GM23338 (cell line): Measurements from ENCODE around the gene FGGY. TPM values are rescaled to one million over a fixed set of nuclear protein-coding genes. Genes with fewer than 3 reads are reported as not detected.

ENCODE experiments used
- ATAC-seq: fragments of 200-7000 bp; cut with Tn5 transposase; 3 replicates; pipeline ENCODE4 v1.9.1; 2020
- DNase-seq: peaks from one replicate; pipeline ENCODE4 v3.0.0-alpha.2; 2015; ENCODE audit warnings: low spot score
- H2AFZ ChIP-seq: fragments of 200-600 bp; sonication (generic); 2 replicates; pipeline ENCODE4 v1.8.0; 2016; ENCODE audit warnings: antibody characterized with exemption, mild to moderate bottlenecking, moderate library complexity
- H3F3A ChIP-seq: fragments of 200-600 bp; sonication (generic); replicated peaks from 2 replicates; pipeline ENCODE4 v1.8.0; 2017; ENCODE audit warnings: antibody characterized with exemption, mixed run types, low read depth
- H3K27ac ChIP-seq: fragments of 200-600 bp; sonication (generic); 2 replicates; pipeline ENCODE4 v1.6.1; 2016; ENCODE audit warnings: low read depth
- H3K27me3 ChIP-seq: fragments of 200-600 bp; sonication (generic); 2 replicates; pipeline ENCODE4 v1.8.0; 2016; ENCODE audit warnings: mild to moderate bottlenecking, mixed run types, moderate library complexity; ENCODE audit not compliant: insufficient read depth
- H3K36me3 ChIP-seq: fragments of 200-600 bp; sonication (generic); 2 replicates; pipeline ENCODE4 v1.8.0; 2016; ENCODE audit warnings: mild to moderate bottlenecking; ENCODE audit not compliant: insufficient read depth
- H3K4me1 ChIP-seq: fragments of 200-600 bp; sonication (generic); 2 replicates; pipeline ENCODE4 v1.8.0; 2016; ENCODE audit warnings: mild to moderate bottlenecking, moderate library complexity; ENCODE audit not compliant: insufficient read depth
- H3K4me2 ChIP-seq: fragments of 200-600 bp; sonication (generic); 2 replicates; pipeline ENCODE4 v1.7.1; 2017; ENCODE audit warnings: mixed run types
- H3K4me3 ChIP-seq: fragments of 200-600 bp; sonication (generic); 2 replicates; pipeline ENCODE4 v1.6.1; 2016; ENCODE audit warnings: mixed run types
- H3K79me2 ChIP-seq: fragments of 200-600 bp; sonication (generic); replicated peaks from 2 replicates; pipeline ENCODE4 v1.8.0; 2017; ENCODE audit warnings: mild to moderate bottlenecking; ENCODE audit not compliant: insufficient read depth
- H3K9me2 ChIP-seq: fragments of 200-600 bp; sonication (generic); 2 replicates; pipeline ENCODE4 v1.8.0; 2017; ENCODE audit not compliant: insufficient read depth
- H4K20me1 ChIP-seq: fragments of 200-600 bp; sonication (generic); replicated peaks from 2 replicates; pipeline ENCODE4 v1.8.0; 2017; ENCODE audit warnings: mild to moderate bottlenecking; ENCODE audit not compliant: insufficient read depth
- H3K27ac Mint-ChIP-seq: 2 replicates; pipeline ENCODE4 v1.8.0; 2020; ENCODE audit warnings: inconsistent platforms, mild to moderate bottlenecking, moderate library complexity, mixed read lengths
- H3K27me3 Mint-ChIP-seq: 3 replicates; pipeline ENCODE4 v1.8.0; 2022; ENCODE audit warnings: low read depth, mild to moderate bottlenecking, moderate library complexity, mixed read lengths, inconsistent platforms; ENCODE audit not compliant: insufficient read depth, poor library complexity
- H3K36me3 Mint-ChIP-seq: 3 replicates; pipeline ENCODE4 v1.8.0; 2021; ENCODE audit warnings: low read depth, mild to moderate bottlenecking, inconsistent platforms, moderate library complexity, mixed read lengths
- H3K4me1 Mint-ChIP-seq: 3 replicates; pipeline ENCODE4 v1.8.0; 2020; ENCODE audit warnings: mild to moderate bottlenecking, inconsistent platforms, mixed read lengths
- H3K4me3 Mint-ChIP-seq: 3 replicates; pipeline ENCODE4 v1.8.0; 2021; ENCODE audit warnings: moderate library complexity, mild to moderate bottlenecking, inconsistent platforms, mixed read lengths
- H3K9me3 Mint-ChIP-seq: 3 replicates; pipeline ENCODE4 v1.8.0; 2020; ENCODE audit warnings: moderate library complexity, mild to moderate bottlenecking, inconsistent platforms, mixed read lengths
- CREB1 ChIP-seq: fragments of 250-450 bp; sonication (Bioruptor Pico); IDR thresholded peaks from 2 replicates; pipeline ENCODE4 v1.5.0; 2020; ENCODE audit warnings: low read depth, mild to moderate bottlenecking, moderate library complexity
- NANOG ChIP-seq: IDR thresholded peaks from 2 replicates; pipeline ENCODE4 v1.6.1; 2016; ENCODE audit warnings: antibody characterized with exemption, borderline replicate concordance
- ZNF114 ChIP-seq: fragments of 250-450 bp; sonication (Bioruptor Pico); IDR thresholded peaks from 2 replicates; pipeline ENCODE4 v1.5.0; 2020; ENCODE audit warnings: mild to moderate bottlenecking, moderate library complexity
- ZNF331 ChIP-seq: fragments of 250-450 bp; sonication (Bioruptor Pico); IDR thresholded peaks from 2 replicates; pipeline ENCODE4 v1.5.0; 2020; ENCODE audit warnings: low read depth, mild to moderate bottlenecking, moderate library complexity
- polyA plus RNA-seq: library from polyadenylated mRNA; unstranded; fragments of >200 nt; fragmentation: Nextera tagmentation; extraction: Ambion mirVana; gene quantifications from 2 replicates; pipeline ENCODE4 v1.2.1, GENCODE V29; 2016
- total RNA-seq: library from RNA; depleted of rRNA; stranded (reverse); fragments of >200 nt; shearing (Covaris generic); gene quantifications from 2 replicates; pipeline ENCODE4 v1.2.3, GENCODE V29; 2014
- TF ChIP-seq, protein P1 (sequence below): IDR thresholded peaks from 2 replicates; pipeline ENCODE4 v1.6.1; 2016; ENCODE audit warnings: antibody characterized with exemption
- TF ChIP-seq, protein P2 (sequence below): IDR thresholded peaks from one replicate; pipeline ENCODE4 v1.6.1; 2018; ENCODE audit warnings: antibody characterized with exemption; ENCODE audit not compliant: unreplicated experiment
- TF ChIP-seq, protein P3 (sequence below), 2 experiments: fragments of 200-600 bp in 1 of 2; sonication (generic) in 1 of 2; conservative IDR thresholded peaks; 2 replicates each; pipeline versions ENCODE4 v1.5.1 to v1.6.1; 2016 to 2017; ENCODE audit warnings: antibody characterized with exemption in 2 of 2, low read depth in 2 of 2, mild to moderate bottlenecking in 2 of 2, moderate library complexity in 1 of 2

The FGGY gene
- total and polyA plus RNA-seq, 2 experiments from 2014 or later: 10.9 to 21.4 TPM

DNA sequence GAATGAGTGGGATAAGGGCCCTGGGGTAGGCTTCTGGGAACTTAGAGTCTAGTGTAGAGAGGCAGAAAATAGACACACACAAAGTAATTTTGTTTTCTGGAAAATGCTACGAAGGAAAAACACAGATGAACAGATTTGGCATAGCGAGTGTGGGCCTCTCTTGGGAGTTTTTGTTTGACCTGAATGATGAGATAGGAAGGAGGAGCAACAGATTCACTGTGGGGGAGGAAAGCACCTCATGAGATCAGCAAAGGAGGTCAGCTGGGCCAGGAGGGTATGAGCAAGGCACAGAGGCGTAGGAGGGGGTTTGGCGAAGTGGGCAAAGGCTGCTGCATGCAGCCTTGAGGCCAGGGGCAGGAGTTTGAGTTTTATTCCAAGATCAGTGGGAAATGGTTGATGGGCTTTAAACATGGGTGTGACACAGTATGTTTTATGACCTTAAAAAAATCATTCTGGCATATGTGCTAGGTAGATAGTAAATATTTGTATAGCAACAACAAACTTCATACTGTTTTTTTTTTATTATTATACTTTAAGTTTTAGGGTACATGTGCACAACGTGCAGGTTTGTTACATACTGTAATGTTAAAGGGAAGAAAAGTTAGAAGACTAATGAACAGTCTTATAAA lies 57.9 kb downstream of the FGGY start (continued):
- TF ChIP-seq, protein P1, sequence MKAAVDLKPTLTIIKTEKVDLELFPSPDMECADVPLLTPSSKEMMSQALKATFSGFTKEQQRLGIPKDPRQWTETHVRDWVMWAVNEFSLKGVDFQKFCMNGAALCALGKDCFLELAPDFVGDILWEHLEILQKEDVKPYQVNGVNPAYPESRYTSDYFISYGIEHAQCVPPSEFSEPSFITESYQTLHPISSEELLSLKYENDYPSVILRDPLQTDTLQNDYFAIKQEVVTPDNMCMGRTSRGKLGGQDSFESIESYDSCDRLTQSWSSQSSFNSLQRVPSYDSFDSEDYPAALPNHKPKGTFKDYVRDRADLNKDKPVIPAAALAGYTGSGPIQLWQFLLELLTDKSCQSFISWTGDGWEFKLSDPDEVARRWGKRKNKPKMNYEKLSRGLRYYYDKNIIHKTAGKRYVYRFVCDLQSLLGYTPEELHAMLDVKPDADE: no peak
- TF ChIP-seq ZNF114 (CRISPR knock-in tag) (no peak), CREB1 (CRISPR knock-in tag) (no peak), ZNF331 (CRISPR knock-in tag) (no peak)
- TF ChIP-seq, protein P2, sequence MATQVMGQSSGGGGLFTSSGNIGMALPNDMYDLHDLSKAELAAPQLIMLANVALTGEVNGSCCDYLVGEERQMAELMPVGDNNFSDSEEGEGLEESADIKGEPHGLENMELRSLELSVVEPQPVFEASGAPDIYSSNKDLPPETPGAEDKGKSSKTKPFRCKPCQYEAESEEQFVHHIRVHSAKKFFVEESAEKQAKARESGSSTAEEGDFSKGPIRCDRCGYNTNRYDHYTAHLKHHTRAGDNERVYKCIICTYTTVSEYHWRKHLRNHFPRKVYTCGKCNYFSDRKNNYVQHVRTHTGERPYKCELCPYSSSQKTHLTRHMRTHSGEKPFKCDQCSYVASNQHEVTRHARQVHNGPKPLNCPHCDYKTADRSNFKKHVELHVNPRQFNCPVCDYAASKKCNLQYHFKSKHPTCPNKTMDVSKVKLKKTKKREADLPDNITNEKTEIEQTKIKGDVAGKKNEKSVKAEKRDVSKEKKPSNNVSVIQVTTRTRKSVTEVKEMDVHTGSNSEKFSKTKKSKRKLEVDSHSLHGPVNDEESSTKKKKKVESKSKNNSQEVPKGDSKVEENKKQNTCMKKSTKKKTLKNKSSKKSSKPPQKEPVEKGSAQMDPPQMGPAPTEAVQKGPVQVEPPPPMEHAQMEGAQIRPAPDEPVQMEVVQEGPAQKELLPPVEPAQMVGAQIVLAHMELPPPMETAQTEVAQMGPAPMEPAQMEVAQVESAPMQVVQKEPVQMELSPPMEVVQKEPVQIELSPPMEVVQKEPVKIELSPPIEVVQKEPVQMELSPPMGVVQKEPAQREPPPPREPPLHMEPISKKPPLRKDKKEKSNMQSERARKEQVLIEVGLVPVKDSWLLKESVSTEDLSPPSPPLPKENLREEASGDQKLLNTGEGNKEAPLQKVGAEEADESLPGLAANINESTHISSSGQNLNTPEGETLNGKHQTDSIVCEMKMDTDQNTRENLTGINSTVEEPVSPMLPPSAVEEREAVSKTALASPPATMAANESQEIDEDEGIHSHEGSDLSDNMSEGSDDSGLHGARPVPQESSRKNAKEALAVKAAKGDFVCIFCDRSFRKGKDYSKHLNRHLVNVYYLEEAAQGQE: no peak

DNA sequence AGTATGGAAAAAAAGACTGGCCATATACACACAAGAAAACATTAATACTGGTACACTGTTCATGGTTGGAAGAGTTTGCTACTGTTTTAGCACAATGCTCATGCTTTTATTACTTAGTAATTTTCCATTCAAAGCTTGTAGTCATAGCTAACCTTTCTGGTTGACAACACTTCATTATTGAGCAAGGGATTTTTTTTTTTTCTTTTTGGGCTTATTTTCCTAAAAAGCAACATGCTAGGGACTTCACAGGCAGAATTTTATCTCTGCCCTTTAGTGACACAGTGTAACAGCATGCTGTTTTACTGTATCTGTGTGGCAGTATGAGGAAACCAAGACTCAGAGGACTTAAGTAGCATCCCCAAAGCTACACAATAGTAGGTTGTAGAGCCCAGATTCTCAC lies 58.5 kb downstream of the FGGY start:
- Mint-ChIP-seq H3K36me3 (no peaks in the 10 kb centered on the region), H3K9me3 (no peaks in the 10 kb centered on the region), H3K27me3 (peaks cover 1% of the 10 kb centered on the region), H3K4me1 (peaks cover 2% of the 10 kb centered on the region; the same call in 1 of the 3 replicates), H3K4me3 (no peak overlapping the region), H3K27ac (no peak overlapping the region)
- ATAC-seq (no peak), DNase-seq (no peak)
- no peaks in the 10 kb centered on the region for H3K9me2 ChIP-seq
- no peak overlapping the region for H3K4me2 ChIP-seq
- no peaks in the 10 kb centered on the region for H3K4me1 ChIP-seq
- no peak overlapping the region for H3K4me3 ChIP-seq
- H2AFZ ChIP-seq: no peak overlapping the region
- no peaks in the 10 kb centered on the region for H3K27me3 ChIP-seq
- no peak overlapping the region for H3K27ac ChIP-seq
- no peaks in the 10 kb centered on the region for H4K20me1 ChIP-seq
- no peaks in the 10 kb centered on the region for H3F3A ChIP-seq
- no peaks in the 10 kb centered on the region for H3K79me2 ChIP-seq
- no peaks in the 10 kb centered on the region for H3K36me3 ChIP-seq
- TF ChIP-seq, protein P2: no peak
- TF ChIP-seq, protein P3, sequence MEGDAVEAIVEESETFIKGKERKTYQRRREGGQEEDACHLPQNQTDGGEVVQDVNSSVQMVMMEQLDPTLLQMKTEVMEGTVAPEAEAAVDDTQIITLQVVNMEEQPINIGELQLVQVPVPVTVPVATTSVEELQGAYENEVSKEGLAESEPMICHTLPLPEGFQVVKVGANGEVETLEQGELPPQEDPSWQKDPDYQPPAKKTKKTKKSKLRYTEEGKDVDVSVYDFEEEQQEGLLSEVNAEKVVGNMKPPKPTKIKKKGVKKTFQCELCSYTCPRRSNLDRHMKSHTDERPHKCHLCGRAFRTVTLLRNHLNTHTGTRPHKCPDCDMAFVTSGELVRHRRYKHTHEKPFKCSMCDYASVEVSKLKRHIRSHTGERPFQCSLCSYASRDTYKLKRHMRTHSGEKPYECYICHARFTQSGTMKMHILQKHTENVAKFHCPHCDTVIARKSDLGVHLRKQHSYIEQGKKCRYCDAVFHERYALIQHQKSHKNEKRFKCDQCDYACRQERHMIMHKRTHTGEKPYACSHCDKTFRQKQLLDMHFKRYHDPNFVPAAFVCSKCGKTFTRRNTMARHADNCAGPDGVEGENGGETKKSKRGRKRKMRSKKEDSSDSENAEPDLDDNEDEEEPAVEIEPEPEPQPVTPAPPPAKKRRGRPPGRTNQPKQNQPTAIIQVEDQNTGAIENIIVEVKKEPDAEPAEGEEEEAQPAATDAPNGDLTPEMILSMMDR (conservative IDR thresholded peaks at IDR 0.05; ENCODE audit: low read depth in 2 of 2): no peak
- TF ChIP-seq NANOG (no peak), ZNF331 (CRISPR knock-in tag) (no peak)
- TF ChIP-seq, protein P1: no peak
